RWPE1 (cell line): Measurements from ENCODE around the gene DHX40.

Experiments used
- CTCF ChIA-PET: fragments of 350-600 bp; sonication (Branson Sonifier 250); formaldehyde crosslinking; extraction: SDS; loops from one replicate; lab custom pipeline; 2021; lab: Yijun Ruan, JAX
- POLR2A ChIA-PET: fragments of 400-600 bp; formaldehyde crosslinking; extraction: SDS; loops from one replicate; lab custom pipeline; 2020; ENCODE audit warnings: antibody characterized with exemption; ENCODE audit not compliant: low non-redundant PET; lab: Yijun Ruan, JAX
- DNase-seq: peaks from one replicate; pipeline ENCODE4 v3.0.0; 2012; ENCODE audit warnings: low spot score
- H3K27ac ChIP-seq: fragments of 450-650 bp; 2 replicates; pipeline ENCODE4 v1.5.1; 2017
- CTCF ChIP-seq: fragments of 450-650 bp; conservative IDR thresholded peaks from 2 replicates; pipeline ENCODE4 v1.5.1; 2017; ENCODE audit warnings: low read depth, mild to moderate bottlenecking

Gene DHX40

GRCh38 chr17:59617156-59617732 is 51.8 kb downstream of the DHX40 start:
- H3K27ac ChIP-seq: no peak overlapping the region
- CTCF ChIA-PET: interaction anchor here (0.6 kb wide), 1 partner anchor 1829 kb away, joined by 3 read pairs; no protein-coding TSS in a partner anchor
- DNase-seq: no peak
- POLR2A ChIA-PET: no interaction called here
- no peak for TF ChIP-seq CTCF

- TF ChIP-seq CTCF: no peak
- peak overlapping the region; percentile 98 for H3K27ac ChIP-seq
- no peak for DNase-seq
- ChIA-PET CTCF (no interaction called here), POLR2A (interaction anchor here (0.6 to 0.7 kb wide), 3 partner anchors 8 to 535 kb away, joined by 3 to 5 read pairs (median 3); no protein-coding TSS in a partner anchor)
These were observed 53.6 kb downstream of the DHX40 start for GRCh38 chr17:59619035-59619297.

GRCh38 chr17:59619298-59620063 is 54.1 kb downstream of the DHX40 start, which contains the start of gene CLTC:
CLTC (plus strand) TSS chr17:59619895; CDS start chr17:59620132, 237 bp downstream.
- ChIA-PET CTCF (no interaction called here), POLR2A (interaction anchor here (0.6 to 0.7 kb wide), 3 partner anchors 8 to 536 kb away, joined by 3 read pairs; no protein-coding TSS in a partner anchor)
- H3K27ac ChIP-seq: peak within 1 kb of the TSS; percentile 98
- peak; percentile 92 for DNase-seq
- TF ChIP-seq CTCF: no peak

- CTCF ChIA-PET: no interaction called here
- POLR2A ChIA-PET: interaction anchor here (0.6 to 1.1 kb wide), 2 partner anchors 11 to 45 kb away, joined by 3 to 6 read pairs; no protein-coding TSS in a partner anchor
- peak overlapping the region; percentile 98 for H3K27ac ChIP-seq
- no peak for TF ChIP-seq CTCF
- DNase-seq: peak; percentile 7
These were observed 54.6 kb downstream of the DHX40 start for GRCh38 chr17:59620064-59620359.

GRCh38 chr17:59620518-59621259 is 55.3 kb downstream of the DHX40 start:
- peak overlapping the region; percentile 98 for H3K27ac ChIP-seq
- POLR2A ChIA-PET: interaction anchor here (1.1 kb wide), 1 partner anchor 44 kb away, joined by 6 read pairs; no protein-coding TSS in a partner anchor
- TF ChIP-seq CTCF: no peak
- peak; percentile 54 for DNase-seq
- CTCF ChIA-PET: interaction anchor here (0.5 kb wide), 1 partner anchor 179 kb away, joined by 5 read pairs; no protein-coding TSS in a partner anchor

GRCh38 chr17:59621771-59622170 is 56.4 kb downstream of the DHX40 start:
- POLR2A ChIA-PET: no interaction called here

More at GRCh38 chr17:59621771-59622170, 56.4 kb downstream of the DHX40 start:
- TF ChIP-seq CTCF: no peak
- CTCF ChIA-PET: no interaction called here
- DNase-seq: no peak
- H3K27ac ChIP-seq: no peak overlapping the region
